SU-DHL-6 (cell line): Measurements from ENCODE around the gene CTPS1.

Experiments used
- H2AFZ ChIP-seq: fragments of 200-600 bp; sonication (generic); 2 replicates; pipeline ENCODE4 v1.6.1; 2014; ENCODE audit warnings: low read depth, mild to moderate bottlenecking, moderate library complexity, mixed read lengths, antibody characterized with exemption, low read length; ENCODE audit not compliant: severe bottlenecking
- H3F3A ChIP-seq: fragments of 200-600 bp; shearing (Covaris generic); 2 replicates; pipeline ENCODE4 v1.6.0; 2016; ENCODE audit warnings: antibody characterized with exemption, mild to moderate bottlenecking; ENCODE audit not compliant: insufficient read depth
- H3K27ac ChIP-seq: fragments of 200-600 bp; sonication (generic); 2 replicates; pipeline ENCODE4 v1.5.1; 2016; ENCODE audit warnings: low read depth, mild to moderate bottlenecking, low read length, moderate library complexity, mixed read lengths
- H3K27me3 ChIP-seq: fragments of 200-600 bp; sonication (generic), shearing (Covaris generic); 2 replicates; pipeline ENCODE4 v1.6.0; 2014; ENCODE audit warnings: mild to moderate bottlenecking, low read length
- H3K36me3 ChIP-seq: fragments of 200-600 bp; sonication (generic); 2 replicates; pipeline ENCODE4 v1.6.1; 2014; ENCODE audit warnings: mild to moderate bottlenecking, low read length, mixed read lengths
- H3K4me2 ChIP-seq: fragments of 300-600, 200-600 bp; shearing (Covaris generic), sonication (generic); 2 replicates; pipeline ENCODE4 v1.6.0; 2014; ENCODE audit warnings: low read length, low read depth, mild to moderate bottlenecking; ENCODE audit not compliant: poor library complexity, severe bottlenecking
- H3K4me3 ChIP-seq: fragments of 200-600 bp; sonication (generic); 2 replicates; pipeline ENCODE4 v1.5.1; 2014; ENCODE audit warnings: antibody characterized with exemption, low read length, mild to moderate bottlenecking, mixed read lengths; ENCODE audit not compliant: insufficient read depth, poor library complexity, severe bottlenecking
- H3K79me2 ChIP-seq: fragments of 200-600 bp; sonication (generic); 2 replicates; pipeline ENCODE4 v1.6.1; 2014; ENCODE audit warnings: mild to moderate bottlenecking, low read length, moderate library complexity; ENCODE audit not compliant: insufficient read depth
- H3K9ac ChIP-seq: fragments of 200-600 bp; sonication (generic); 2 replicates; pipeline ENCODE4 v1.7.0; 2014; ENCODE audit warnings: mild to moderate bottlenecking, low read length
- H3K9me2 ChIP-seq: fragments of 200-600 bp; sonication (generic); replicated peaks from 2 replicates; pipeline ENCODE4 v1.6.1; 2014; ENCODE audit warnings: low read length; ENCODE audit not compliant: insufficient read depth
- H3K9me3 ChIP-seq: fragments of 200-600 bp; sonication (generic); 2 replicates; pipeline ENCODE4 v1.6.1; 2014; ENCODE audit warnings: low read length, mixed read lengths; ENCODE audit not compliant: insufficient read depth
- H4K20me1 ChIP-seq: fragments of 200-600 bp; sonication (generic); 2 replicates; pipeline ENCODE4 v1.6.1; 2014; ENCODE audit warnings: low read depth, mild to moderate bottlenecking, antibody characterized with exemption, low read length, moderate library complexity, mixed read lengths
- CTCF ChIP-seq: fragments of 200-600 bp; sonication (generic); IDR thresholded peaks from one replicate; pipeline ENCODE4 v1.5.1; 2017; ENCODE audit warnings: antibody characterized with exemption, mild to moderate bottlenecking, low read length, moderate library complexity; ENCODE audit not compliant: insufficient read depth, poor library complexity, severe bottlenecking
- EZH2phosphoT487 ChIP-seq: fragments of 200-600 bp; sonication (generic), shearing (Covaris generic); conservative IDR thresholded peaks from 2 replicates; pipeline ENCODE4 v1.6.1; 2018; ENCODE audit warnings: mild to moderate bottlenecking, antibody characterized with exemption, low read length, moderate library complexity, mixed read lengths

The CTPS1 gene

GRCh38 chr1:40955266-40955665 lies 24.2 kb upstream of the CTPS1 start:
- Histone ChIP-seq H3K27ac (no peak overlapping the region), H2AFZ (no peak overlapping the region), H3F3A (no peaks in the 10 kb centered on the region), H3K4me3 (no peak overlapping the region), H3K9me2 (no peaks in the 10 kb centered on the region), H3K9me3 (no peaks in the 10 kb centered on the region), H3K27me3 (no peaks in the 10 kb centered on the region), H3K4me2 (no peak overlapping the region), H3K79me2 (no peaks in the 10 kb centered on the region), H3K9ac (no peak overlapping the region), H4K20me1 (no peaks in the 10 kb centered on the region), H3K36me3 (no peaks in the 10 kb centered on the region)
- TF ChIP-seq CTCF (no peak), EZH2phosphoT487 (no peak)

- no peaks in the 10 kb centered on the region for H3K9me3 ChIP-seq
- H3K27me3 ChIP-seq, result no peaks in the 10 kb centered on the region
- no peak overlapping the region for H3K27ac ChIP-seq
- no peaks in the 10 kb centered on the region for H4K20me1 ChIP-seq
- H3K9me2 ChIP-seq, result no peaks in the 10 kb centered on the region
- H3K79me2 ChIP-seq, result no peaks in the 10 kb centered on the region
- no peak overlapping the region for H3K9ac ChIP-seq
- no peaks in the 10 kb centered on the region for H3K36me3 ChIP-seq
- no peak overlapping the region for H3K4me3 ChIP-seq
- H3F3A ChIP-seq, result no peaks in the 10 kb centered on the region
- TF ChIP-seq EZH2phosphoT487, result no peak
- no peak for TF ChIP-seq CTCF
- H3K4me2 ChIP-seq, result no peak overlapping the region
- no peak overlapping the region for H2AFZ ChIP-seq
These were observed 23.1 kb upstream of the CTPS1 start for GRCh38 chr1:40956407-40956806.

- H4K20me1 ChIP-seq, result no peaks in the 10 kb centered on the region
- H3K79me2 ChIP-seq, result no peaks in the 10 kb centered on the region
- H3K27me3 ChIP-seq, result no peaks in the 10 kb centered on the region
- no peaks in the 10 kb centered on the region for H3K36me3 ChIP-seq
- H2AFZ ChIP-seq, result no peak overlapping the region
- no peak overlapping the region for H3K4me2 ChIP-seq
- no peaks in the 10 kb centered on the region for H3K9me3 ChIP-seq
- H3F3A ChIP-seq, result no peaks in the 10 kb centered on the region
- H3K4me3 ChIP-seq, result no peak overlapping the region
- no peaks in the 10 kb centered on the region for H3K9me2 ChIP-seq
- no peak overlapping the region for H3K9ac ChIP-seq
- TF ChIP-seq CTCF (no peak), EZH2phosphoT487 (no peak)
- no peak overlapping the region for H3K27ac ChIP-seq
These were observed 21.3 kb upstream of the CTPS1 start for GRCh38 chr1:40958210-40958609.

GRCh38 chr1:40965531-40965930 lies 14.0 kb upstream of the CTPS1 start:
- Histone ChIP-seq H3K9me3 (no peaks in the 10 kb centered on the region), H3K4me2 (no peak overlapping the region), H3K27ac (no peak overlapping the region), H2AFZ (no peak overlapping the region), H4K20me1 (no peaks in the 10 kb centered on the region), H3F3A (no peaks in the 10 kb centered on the region), H3K9me2 (no peaks in the 10 kb centered on the region), H3K79me2 (no peaks in the 10 kb centered on the region), H3K9ac (no peak overlapping the region), H3K36me3 (no peaks in the 10 kb centered on the region), H3K27me3 (no peaks in the 10 kb centered on the region), H3K4me3 (no peak overlapping the region)
- TF ChIP-seq EZH2phosphoT487 (no peak), CTCF (no peak)
